ENCODE measurements around the gene MT1F. TPM values are rescaled to one million over a fixed set of nuclear protein-coding genes. Genes with fewer than 3 reads are reported as not detected.
"Not testable (repeated sequence)": the region's sequence is repeated elsewhere in the genome, so short reads cannot be mapped to it uniquely, and the experiment has no call there.

The MT1F gene
- total RNA-seq, 2 experiments from 2014 or later, result 15.8 to 16.4 TPM

DNA sequence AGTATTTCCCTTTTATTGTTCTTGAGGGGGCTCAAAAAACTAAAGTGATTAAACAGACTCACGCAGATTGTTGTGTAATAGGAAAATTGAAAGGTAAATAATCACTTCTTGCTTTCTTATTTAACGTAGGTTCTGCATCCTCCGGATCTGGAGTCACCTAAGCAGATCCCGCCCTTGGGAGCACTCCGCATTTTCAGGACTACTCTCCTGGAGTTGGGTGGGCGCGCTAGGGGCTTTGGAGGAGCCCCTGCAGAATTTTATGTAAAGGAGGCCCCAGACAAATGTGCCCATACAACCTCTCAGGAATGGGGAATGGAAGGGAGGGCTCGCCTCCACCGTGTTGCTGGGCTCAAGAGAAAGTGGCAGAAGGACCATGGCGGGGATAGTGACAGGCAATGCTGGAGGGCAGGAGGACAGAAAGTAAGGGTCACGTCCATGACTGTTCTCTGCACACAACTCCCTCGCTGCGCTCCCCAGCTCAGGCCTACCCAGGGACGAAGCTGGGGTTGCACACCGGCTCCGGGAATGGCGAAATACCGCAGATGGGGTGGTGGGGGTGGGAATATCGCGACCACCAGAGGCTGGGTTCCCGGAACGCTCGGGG lies 41.0 kb upstream of the MT1F start:
- POLR2A ChIA-PET, result interaction anchor here (0.9 to 1.4 kb wide), 2 partner anchors 10 to 14 kb away, joined by 3 to 5 read pairs; no protein-coding TSS in a partner anchor
- CTCF ChIA-PET, result no interaction called here
- no peak overlapping the region for H3K4me3 Mint-ChIP-seq
- H3K9me3 Mint-ChIP-seq, result no peaks in the 10 kb centered on the region
- H3K27ac Mint-ChIP-seq, result no peak overlapping the region
- H3K4me1 Mint-ChIP-seq, result peaks cover 28% of the 10 kb centered on the region
- no peak for DNase-seq
- H3K36me3 Mint-ChIP-seq (ENCODE audit: low read depth), result no peaks in the 10 kb centered on the region
- peaks cover 31% of the 10 kb centered on the region for H3K27me3 Mint-ChIP-seq

DNA sequence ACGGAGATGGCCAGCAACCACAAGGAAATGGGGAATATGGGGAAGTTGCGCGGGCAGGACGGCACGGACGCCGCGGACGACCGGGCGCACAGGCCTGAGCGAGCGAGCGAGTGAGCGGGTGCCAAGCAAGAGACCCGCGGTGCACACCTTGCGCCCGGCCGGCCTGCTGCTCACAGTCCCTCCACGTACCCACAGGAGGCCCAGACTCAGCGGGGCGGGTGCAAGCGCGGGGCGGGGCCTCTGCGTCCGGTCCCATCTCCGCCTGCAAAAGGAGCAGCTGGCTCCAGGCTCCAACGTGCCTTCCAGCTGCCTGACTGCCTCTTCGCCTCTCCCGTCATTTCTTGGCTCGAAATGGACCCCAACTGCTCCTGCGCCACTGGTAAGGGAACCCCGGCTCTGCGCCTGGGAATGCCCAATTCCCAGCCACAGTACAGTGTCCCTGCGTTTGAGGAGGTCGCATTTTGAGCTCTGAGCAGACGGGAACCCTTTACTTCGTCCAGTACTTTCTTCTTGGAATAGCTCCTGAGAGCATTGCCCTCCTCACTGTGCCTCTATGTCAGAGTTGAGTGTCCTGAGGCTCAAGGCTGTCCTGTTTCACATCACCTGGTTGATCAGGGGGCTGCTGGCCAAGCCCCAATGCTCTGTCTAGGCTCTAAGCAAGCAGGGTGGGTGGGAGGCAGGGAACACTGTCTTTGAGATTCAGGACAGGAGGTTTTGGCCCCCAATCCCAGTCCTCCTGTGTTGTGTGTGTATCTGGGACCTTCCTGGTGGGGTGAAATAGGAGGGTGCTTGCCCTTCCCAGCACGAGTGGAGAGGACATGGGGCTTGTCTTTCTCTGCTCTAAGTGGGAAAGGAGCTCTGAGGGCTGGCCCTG lies 40.3 kb upstream of the MT1F start:
- peaks cover 27% of the 10 kb centered on the region for H3K4me1 Mint-ChIP-seq
- ChIA-PET CTCF (interaction anchor here (1.2 kb wide), 1 partner anchor 9 kb away, joined by 3 read pairs; the partner anchor contains the start of gene MT2A), POLR2A (interaction anchor here (0.9 to 1.5 kb wide), 3 partner anchors 9 to 13 kb away, joined by 3 to 6 read pairs (median 5); partner anchors contain the start of gene MT2A)

DNA sequence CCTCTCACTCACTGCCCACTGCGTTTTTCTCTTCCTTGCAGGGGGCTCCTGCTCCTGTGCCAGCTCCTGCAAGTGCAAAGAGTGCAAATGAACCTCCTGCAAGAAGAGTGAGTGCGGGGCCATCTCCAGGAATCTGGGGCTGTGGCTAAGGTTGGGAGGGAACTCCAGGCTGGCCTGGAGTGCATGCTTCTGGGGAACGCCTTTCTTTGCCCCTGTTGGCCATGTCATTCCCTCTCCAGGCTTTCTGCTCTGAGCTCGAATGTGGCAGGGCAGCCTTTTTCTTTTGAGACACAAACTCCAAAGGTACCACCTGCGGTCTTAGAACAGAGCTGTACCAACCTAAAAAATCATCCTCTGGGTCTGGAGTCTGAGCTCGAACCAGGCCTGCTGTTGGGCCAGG lies 39.6 kb upstream of the MT1F start:
- Mint-ChIP-seq H3K9me3 (no peaks in the 10 kb centered on the region), H3K4me1 (peaks cover 26% of the 10 kb centered on the region), H3K4me3 (no peak overlapping the region), H3K27ac (no peak overlapping the region), H3K36me3 (ENCODE audit: low read depth) (no peaks in the 10 kb centered on the region), H3K27me3 (peaks cover 33% of the 10 kb centered on the region)
- no peak for DNase-seq
- ChIA-PET CTCF (interaction anchor here (1.2 kb wide), 1 partner anchor 10 kb away, joined by 3 read pairs; the partner anchor contains the start of gene MT2A), POLR2A (interaction anchor here (1.5 kb wide), 1 partner anchor 10 kb away, joined by 6 read pairs; the partner anchor contains the start of gene MT2A)

More for the DNA sequence above, 40.3 kb upstream of the MT1F start:
- Mint-ChIP-seq H3K27ac (no peak overlapping the region), H3K9me3 (no peaks in the 10 kb centered on the region), H3K36me3 (ENCODE audit: low read depth) (no peaks in the 10 kb centered on the region), H3K4me3 (peak overlapping the region; percentile 6), H3K27me3 (peaks cover 32% of the 10 kb centered on the region)
- DNase-seq, result peak; percentile 66

DNA sequence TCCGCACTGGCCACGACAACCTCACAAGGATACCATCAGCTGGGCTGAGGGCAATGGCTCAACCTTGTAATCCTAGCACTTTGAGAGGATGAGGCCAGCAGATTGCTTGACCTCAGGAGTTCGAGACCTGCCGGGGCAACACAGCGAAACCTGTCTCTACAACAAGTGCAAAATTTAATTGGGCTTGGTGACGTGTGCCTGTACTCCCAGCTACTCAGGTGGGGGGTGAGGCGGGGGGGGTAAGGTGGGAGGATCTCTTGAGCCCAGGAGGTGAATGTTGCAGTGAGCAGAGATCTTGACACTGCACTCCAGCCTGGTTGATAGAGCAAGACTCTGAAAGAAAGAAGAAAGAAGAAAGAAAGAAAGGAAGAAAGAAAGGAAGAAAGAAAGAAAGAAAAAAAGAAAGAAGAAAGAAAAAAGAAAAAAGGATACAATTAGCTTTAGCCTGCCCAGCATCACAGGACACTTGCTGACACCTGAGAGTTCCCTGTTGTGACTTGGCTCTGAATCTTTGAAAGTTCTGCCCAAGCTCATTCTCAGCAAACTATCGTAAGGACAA lies 37.3 kb upstream of the MT1F start:
- Mint-ChIP-seq H3K36me3 (ENCODE audit: low read depth) (no peaks in the 10 kb centered on the region), H3K27me3 (peaks cover 46% of the 10 kb centered on the region), H3K9me3 (no peaks in the 10 kb centered on the region), H3K4me3 (no peak overlapping the region), H3K4me1 (peaks cover 19% of the 10 kb centered on the region), H3K27ac (no peak overlapping the region)
- no peak for DNase-seq
- CTCF ChIA-PET, result interaction anchor here (0.7 kb wide), 2 partner anchors 101 to 161 kb away, joined by 4 to 6 read pairs; no protein-coding TSS in a partner anchor
- POLR2A ChIA-PET, result no interaction called here

DNA sequence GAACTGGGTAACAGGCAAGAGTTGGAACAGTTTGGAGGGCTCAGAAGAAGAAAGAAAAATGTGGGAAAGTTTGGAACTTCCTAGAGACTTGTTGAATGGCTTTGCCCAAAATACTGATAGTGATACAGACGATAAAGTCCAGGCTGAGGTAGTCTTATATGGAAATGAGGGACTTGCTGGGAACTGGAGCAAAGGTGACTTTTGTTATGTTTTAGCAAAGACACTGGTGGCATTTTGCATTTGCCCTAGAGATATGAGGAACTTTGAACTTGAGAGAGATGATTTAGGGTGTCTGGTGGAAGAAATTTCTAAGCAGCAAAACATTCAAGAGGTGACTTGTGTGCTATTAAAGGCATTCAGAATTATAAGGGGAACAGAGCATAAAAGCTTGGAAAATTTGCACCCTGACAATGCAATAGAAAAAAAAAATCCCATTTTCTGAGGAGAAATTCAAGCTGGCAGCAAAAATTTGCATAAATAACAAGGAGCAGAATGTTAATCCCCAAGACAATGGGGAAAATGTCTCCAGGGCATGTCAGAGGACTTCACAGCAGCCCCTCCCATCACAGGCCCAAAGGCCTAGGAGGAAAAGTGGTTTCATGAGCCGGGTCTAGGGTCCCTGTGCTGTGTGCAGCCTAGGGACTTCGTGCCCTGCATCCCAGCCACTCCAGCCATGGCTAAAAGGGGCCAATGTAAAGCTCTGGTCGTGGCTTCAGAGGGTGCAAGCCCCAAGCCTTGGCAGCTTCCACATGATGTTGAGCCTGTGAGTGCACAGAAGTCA lies 35.9 kb upstream of the MT1F start:
- DNase-seq; H3K4me3 Mint-ChIP-seq; H3K9me3 Mint-ChIP-seq; H3K36me3 Mint-ChIP-seq (ENCODE audit: low read depth); POLR2A ChIA-PET; H3K27ac Mint-ChIP-seq: not testable (repeated sequence)
- H3K27me3 Mint-ChIP-seq, result peaks cover 53% of the 10 kb centered on the region
- H3K4me1 Mint-ChIP-seq, result peaks cover 21% of the 10 kb centered on the region
- CTCF ChIA-PET, result interaction anchor here (2.6 kb wide), 1 partner anchor 21 kb away, joined by 14 read pairs; no protein-coding TSS in a partner anchor

GRCh38 chr16:56623184-56623583 lies 34.6 kb upstream of the MT1F start:
- H3K27ac Mint-ChIP-seq; DNase-seq; H3K36me3 Mint-ChIP-seq (ENCODE audit: low read depth); H3K4me3 Mint-ChIP-seq; H3K9me3 Mint-ChIP-seq: not testable (repeated sequence)
- ChIA-PET CTCF (interaction anchor here (0.6 to 3.7 kb wide), 4 partner anchors 20 to 79 kb away, joined by 4 to 19 read pairs (median 10); no protein-coding TSS in a partner anchor), POLR2A (interaction anchor here (1.2 to 4.8 kb wide), 2 partner anchors 14 to 21 kb away, joined by 3 to 96 read pairs; partner anchors contain the start of gene MT2A)
- Mint-ChIP-seq H3K4me1 (peaks cover 14% of the 10 kb centered on the region), H3K27me3 (peaks cover 48% of the 10 kb centered on the region)

DNA sequence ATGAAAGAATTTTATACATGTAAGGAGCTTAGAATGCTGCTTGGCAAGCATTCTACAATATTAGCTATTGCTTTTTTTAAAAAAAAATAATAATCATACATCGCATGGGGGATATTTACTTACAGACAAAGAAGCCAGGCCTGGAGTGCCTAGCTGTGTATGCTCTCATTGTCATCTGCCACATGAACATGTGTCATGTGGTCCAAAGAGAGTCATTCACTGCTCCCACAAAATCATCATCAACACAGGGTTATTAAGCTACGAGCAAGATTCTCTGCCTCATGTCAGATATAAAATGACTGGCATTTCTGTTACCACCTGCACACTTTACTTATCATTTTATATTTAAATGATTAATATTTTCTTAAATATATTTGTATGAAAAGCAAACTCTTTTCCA lies 34.1 kb upstream of the MT1F start:
- H3K4me1 Mint-ChIP-seq, result peaks cover 14% of the 10 kb centered on the region
- no peak overlapping the region for H3K27ac Mint-ChIP-seq
- H3K36me3 Mint-ChIP-seq (ENCODE audit: low read depth), result no peaks in the 10 kb centered on the region
- DNase-seq, result no peak
- ChIA-PET POLR2A (interaction anchor here (1.2 to 4.8 kb wide), 3 partner anchors 15 to 59 kb away, joined by 3 to 96 read pairs (median 5); partner anchors contain the start of genes MT1X and MT2A), CTCF (interaction anchor here (0.6 to 3.7 kb wide), 5 partner anchors 19 to 246 kb away, joined by 4 to 19 read pairs (median 5); no protein-coding TSS in a partner anchor)
- H3K27me3 Mint-ChIP-seq, result peaks cover 46% of the 10 kb centered on the region
- no peak overlapping the region for H3K4me3 Mint-ChIP-seq
- no peaks in the 10 kb centered on the region for H3K9me3 Mint-ChIP-seq

GRCh38 chr16:56625140-56625942 lies 32.4 kb upstream of the MT1F start, which contains the start of gene MT1E:
MT1E (plus strand) TSS chr16:56625781; CDS start chr16:56625852, 71 bp downstream.
- ChIA-PET POLR2A (interaction anchor here (0.6 to 4.8 kb wide), 15 partner anchors 9 to 560 kb away, joined by 3 to 96 read pairs (median 5); partner anchors contain the start of genes MT1A, MT1X, MT2A and PSME3IP1), CTCF (interaction anchor here (0.6 to 3.7 kb wide), 12 partner anchors 10 to 77 kb away, joined by 3 to 19 read pairs (median 4); partner anchors contain the start of genes MT1X and MT2A)
- Mint-ChIP-seq H3K27ac (peak within 1 kb of the TSS; percentile 58), H3K4me1 (peaks cover 14% of the 10 kb centered on the region), H3K36me3 (ENCODE audit: low read depth) (no peaks in the 10 kb centered on the region), H3K27me3 (peaks cover 43% of the 10 kb centered on the region), H3K9me3 (no peaks in the 10 kb centered on the region), H3K4me3 (peak within 1 kb of the TSS; percentile 80)
- peak; percentile 61 for DNase-seq

DNA sequence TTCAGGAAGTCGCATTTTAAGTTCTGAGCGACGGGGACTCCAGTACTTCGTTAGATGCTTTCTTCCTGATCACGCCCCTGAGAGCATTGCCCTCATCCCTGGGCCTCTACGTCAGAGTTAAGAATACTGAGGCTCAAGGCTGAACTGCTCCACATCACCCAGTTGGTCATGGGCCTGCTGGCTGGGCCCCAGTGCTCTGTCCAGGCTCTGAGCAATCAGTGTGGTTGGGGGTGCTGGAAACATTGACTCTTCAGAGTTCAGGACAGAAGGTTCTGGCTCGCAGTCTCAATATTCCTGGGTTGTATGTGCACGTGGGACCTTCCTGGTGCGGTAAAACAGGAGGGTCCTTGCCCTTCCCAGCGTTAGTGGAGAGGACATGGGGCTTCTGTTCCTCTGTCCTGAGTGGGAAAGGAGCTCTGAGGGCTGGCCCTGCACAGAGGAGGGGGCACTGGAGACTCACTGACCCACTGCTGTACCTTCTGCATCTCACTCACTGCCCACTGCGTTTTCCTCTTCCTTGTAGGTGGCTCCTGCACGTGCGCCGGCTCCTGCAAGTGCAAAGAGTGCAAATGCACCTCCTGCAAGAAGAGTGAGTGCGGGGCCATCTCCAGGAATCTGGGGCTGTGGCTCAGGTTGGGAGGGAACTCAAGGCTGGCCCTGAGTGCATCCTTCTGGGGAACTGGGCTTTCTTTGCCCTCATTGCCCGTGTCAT lies 31.7 kb upstream of the MT1F start:
- CTCF ChIA-PET, result interaction anchor here (0.8 to 3.7 kb wide), 11 partner anchors 12 to 76 kb away, joined by 3 to 19 read pairs (median 4); partner anchors contain the start of gene MT2A
- POLR2A ChIA-PET, result interaction anchor here (0.7 to 4.8 kb wide), 15 partner anchors 9 to 559 kb away, joined by 3 to 96 read pairs (median 5); partner anchors contain the start of genes MT1A, MT1X, MT2A and PSME3IP1
- Mint-ChIP-seq H3K4me3 (peak overlapping the region; percentile 72), H3K27ac (peak overlapping the region; percentile 56), H3K36me3 (ENCODE audit: low read depth) (no peaks in the 10 kb centered on the region), H3K4me1 (peaks cover 14% of the 10 kb centered on the region), H3K9me3 (no peaks in the 10 kb centered on the region), H3K27me3 (peaks cover 51% of the 10 kb centered on the region)
- no peak for DNase-seq

DNA sequence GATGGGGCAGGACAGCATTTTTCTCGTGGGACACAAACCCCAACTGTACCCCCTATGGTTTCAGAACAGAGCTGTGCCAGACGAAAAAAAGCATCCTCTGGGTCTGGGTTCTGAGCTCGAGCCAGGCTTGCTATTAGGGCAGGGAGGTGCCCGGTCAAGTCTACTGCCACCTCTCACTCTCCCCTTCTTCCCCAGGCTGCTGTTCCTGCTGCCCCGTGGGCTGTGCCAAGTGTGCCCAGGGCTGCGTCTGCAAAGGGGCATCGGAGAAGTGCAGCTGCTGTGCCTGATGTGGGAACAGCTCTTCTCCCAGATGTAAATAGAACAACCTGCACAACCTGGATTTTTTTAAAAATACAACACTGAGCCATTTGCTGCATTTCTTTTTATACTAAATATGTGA lies 31.1 kb upstream of the MT1F start:
- no peak for DNase-seq
- peaks cover 14% of the 10 kb centered on the region for H3K4me1 Mint-ChIP-seq
- CTCF ChIA-PET, result interaction anchor here (1.0 to 3.7 kb wide), 2 partner anchors 17 to 76 kb away, joined by 3 to 19 read pairs; no protein-coding TSS in a partner anchor

More for the DNA sequence above, 31.1 kb upstream of the MT1F start:
- peaks cover 56% of the 10 kb centered on the region for H3K27me3 Mint-ChIP-seq
- POLR2A ChIA-PET, result interaction anchor here (0.7 to 4.8 kb wide), 5 partner anchors 10 to 56 kb away, joined by 3 to 96 read pairs (median 12); partner anchors contain the start of genes MT1X and MT2A
- no peak overlapping the region for H3K27ac Mint-ChIP-seq
- H3K4me3 Mint-ChIP-seq, result no peak overlapping the region
- H3K9me3 Mint-ChIP-seq, result no peaks in the 10 kb centered on the region
- H3K36me3 Mint-ChIP-seq (ENCODE audit: low read depth), result no peaks in the 10 kb centered on the region

Data from activated CD4-positive, alpha-beta memory T cell treated with anti-CD3 and anti-CD28 coated beads, Interleukin-2, amount 10 ng/mL, durations not matched to agents 7 days and 5 days (primary cell).